Testis (tissue), 2 donors: ENCODE data around the gene ASB8.

Source experiments
- POLR2A ChIP-seq: fragments of 450-650 bp; IDR thresholded peaks from one replicate; pipeline ENCODE4 v1.6.1; 2017; ENCODE audit warnings: antibody characterized with exemption, mild to moderate bottlenecking, moderate library complexity
- TF ChIP-seq, protein P1 (sequence below), 3 experiments: fragments of 450-650 bp in 2 of 3; fragments of 200-600 bp in 1 of 3; sonication (generic) in 1 of 3; IDR thresholded peaks; one replicate each; pipeline ENCODE4 v1.5.1; 2016 to 2019; ENCODE audit warnings: antibody characterized with exemption in 3 of 3, mild to moderate bottlenecking in 2 of 3, moderate library complexity in 1 of 3

DNA sequence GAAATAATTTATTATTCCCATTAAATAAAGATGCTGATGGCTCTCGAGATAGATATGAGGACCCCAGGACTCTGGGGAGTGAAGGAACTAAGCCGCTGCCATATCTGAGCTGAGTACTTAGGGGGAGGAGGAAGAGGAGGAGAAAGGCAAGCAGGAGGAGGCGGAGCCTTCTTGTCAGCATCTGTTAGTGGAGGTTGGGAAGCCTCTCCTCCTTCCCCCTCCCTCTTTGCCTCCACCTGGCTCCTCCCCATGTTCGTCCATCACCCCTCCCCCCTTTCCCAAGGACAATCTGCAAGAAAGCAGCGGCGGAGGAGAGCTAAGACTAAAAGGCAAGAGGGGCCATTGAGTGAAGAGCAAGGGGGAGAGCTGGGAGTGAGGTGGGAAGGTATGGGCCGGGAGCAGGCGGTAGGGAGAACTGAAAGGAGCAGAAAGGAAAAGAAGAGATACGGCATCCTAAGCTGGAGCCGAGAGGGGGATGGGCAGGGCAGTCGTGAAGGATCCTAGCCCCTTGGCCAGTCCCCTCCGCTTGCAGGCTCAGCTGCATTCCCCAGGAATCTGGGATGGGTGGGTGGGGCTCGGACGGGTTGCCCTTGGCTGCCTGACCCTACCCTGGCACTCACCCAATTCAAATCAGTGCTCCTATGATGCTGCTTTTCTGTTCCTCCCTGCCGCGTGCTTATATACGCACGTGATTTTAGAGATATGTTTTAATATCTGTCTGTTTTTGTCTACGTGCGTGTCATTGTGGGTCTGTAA, 38.1 kb downstream of the ASB8 start, which contains the start of gene PFKM:
- TF ChIP-seq, protein P1, sequence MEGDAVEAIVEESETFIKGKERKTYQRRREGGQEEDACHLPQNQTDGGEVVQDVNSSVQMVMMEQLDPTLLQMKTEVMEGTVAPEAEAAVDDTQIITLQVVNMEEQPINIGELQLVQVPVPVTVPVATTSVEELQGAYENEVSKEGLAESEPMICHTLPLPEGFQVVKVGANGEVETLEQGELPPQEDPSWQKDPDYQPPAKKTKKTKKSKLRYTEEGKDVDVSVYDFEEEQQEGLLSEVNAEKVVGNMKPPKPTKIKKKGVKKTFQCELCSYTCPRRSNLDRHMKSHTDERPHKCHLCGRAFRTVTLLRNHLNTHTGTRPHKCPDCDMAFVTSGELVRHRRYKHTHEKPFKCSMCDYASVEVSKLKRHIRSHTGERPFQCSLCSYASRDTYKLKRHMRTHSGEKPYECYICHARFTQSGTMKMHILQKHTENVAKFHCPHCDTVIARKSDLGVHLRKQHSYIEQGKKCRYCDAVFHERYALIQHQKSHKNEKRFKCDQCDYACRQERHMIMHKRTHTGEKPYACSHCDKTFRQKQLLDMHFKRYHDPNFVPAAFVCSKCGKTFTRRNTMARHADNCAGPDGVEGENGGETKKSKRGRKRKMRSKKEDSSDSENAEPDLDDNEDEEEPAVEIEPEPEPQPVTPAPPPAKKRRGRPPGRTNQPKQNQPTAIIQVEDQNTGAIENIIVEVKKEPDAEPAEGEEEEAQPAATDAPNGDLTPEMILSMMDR (IDR thresholded peaks at IDR 0.05): no peak
- TF ChIP-seq POLR2A: no peak
